Esophagus squamous epithelium (tissue), 5 donors: ENCODE measurements around the gene MCOLN1. TPM values are rescaled to one million over a fixed set of nuclear protein-coding genes. Genes with fewer than 3 reads are reported as not detected.

Source experiments
- DNase-seq: peaks from one replicate; lab custom pipeline; 2025; lab: John Stamatoyannopoulos, UW
- H3K27ac ChIP-seq, 4 donors: fragments of 200-600 bp; sonication (generic); one replicate each; pipeline ENCODE4 v1.5.1; 2016 to 2019; ENCODE audit warnings: mild to moderate bottlenecking in 1 of 4
- H3K27me3 ChIP-seq, 4 donors: fragments of 200-600 bp; sonication (generic); 1 replicate in 3 of 4; 2 replicates in 1 of 4; pipeline versions ENCODE4 v1.5.1 to v1.6.0; 2017 to 2021; ENCODE audit warnings: antibody characterized with exemption in 1 of 4
- H3K36me3 ChIP-seq, 3 donors: fragments of 200-600 bp; sonication (generic); one replicate each; pipeline ENCODE4 v1.5.1; 2016 to 2019
- H3K4me1 ChIP-seq, 3 donors: fragments of 200-600 bp; sonication (generic); one replicate each; pipeline ENCODE4 v1.5.1; 2017 to 2019
- H3K4me3 ChIP-seq, 4 donors: fragments of 200-600 bp; sonication (generic); 1 replicate in 3 of 4; 2 replicates in 1 of 4; pipeline ENCODE4 v1.5.1; 2016 to 2019; ENCODE audit warnings: mild to moderate bottlenecking in 2 of 4, moderate library complexity in 1 of 4
- H3K9me3 ChIP-seq, 3 donors: fragments of 200-600 bp; sonication (generic); one replicate each; pipeline ENCODE4 v1.5.1; 2016 to 2019
- POLR2A ChIP-seq, 4 donors: fragments of 450-650 bp; IDR thresholded peaks; one replicate each; pipeline ENCODE4 v1.6.1; 2017; ENCODE audit warnings: antibody characterized with exemption in 4 of 4, mild to moderate bottlenecking in 4 of 4, moderate library complexity in 3 of 4
- WGBS, 2 donors: methylation state at CpG; one replicate each; pipeline ENCODE4 v1.1.5; 2018; 5-methylcytosine and 5-hydroxymethylcytosine counted together
- intact Hi-C: fragments of 100-400 bp; cut with DNase I; formaldehyde crosslinking; loops from one replicate; pipeline ENCODE4 v1.15.0; 2022
- total RNA-seq, 4 donors: library from RNA; depleted of rRNA; stranded (reverse); fragments of >200 nt; gene quantifications; one replicate each; pipeline ENCODE4 v1.1.0, GENCODE V29; 2016
- TF ChIP-seq, protein P1 (sequence below), 6 experiments: fragments of 450-650 bp in 4 of 6; fragments of 200-600 bp in 2 of 6; sonication (generic) in 2 of 6; IDR thresholded peaks; one replicate each; pipeline ENCODE4 v1.5.1; 2016 to 2019; ENCODE audit warnings: antibody characterized with exemption in 6 of 6, mild to moderate bottlenecking in 4 of 6, moderate library complexity in 4 of 6
- donor health status: DM: yes; HTN: yes; CAD: no.

Gene MCOLN1
- total RNA-seq, 4 donors from 2014 or later, result 5.7 to 13.9 (median 7.8) TPM

DNA sequence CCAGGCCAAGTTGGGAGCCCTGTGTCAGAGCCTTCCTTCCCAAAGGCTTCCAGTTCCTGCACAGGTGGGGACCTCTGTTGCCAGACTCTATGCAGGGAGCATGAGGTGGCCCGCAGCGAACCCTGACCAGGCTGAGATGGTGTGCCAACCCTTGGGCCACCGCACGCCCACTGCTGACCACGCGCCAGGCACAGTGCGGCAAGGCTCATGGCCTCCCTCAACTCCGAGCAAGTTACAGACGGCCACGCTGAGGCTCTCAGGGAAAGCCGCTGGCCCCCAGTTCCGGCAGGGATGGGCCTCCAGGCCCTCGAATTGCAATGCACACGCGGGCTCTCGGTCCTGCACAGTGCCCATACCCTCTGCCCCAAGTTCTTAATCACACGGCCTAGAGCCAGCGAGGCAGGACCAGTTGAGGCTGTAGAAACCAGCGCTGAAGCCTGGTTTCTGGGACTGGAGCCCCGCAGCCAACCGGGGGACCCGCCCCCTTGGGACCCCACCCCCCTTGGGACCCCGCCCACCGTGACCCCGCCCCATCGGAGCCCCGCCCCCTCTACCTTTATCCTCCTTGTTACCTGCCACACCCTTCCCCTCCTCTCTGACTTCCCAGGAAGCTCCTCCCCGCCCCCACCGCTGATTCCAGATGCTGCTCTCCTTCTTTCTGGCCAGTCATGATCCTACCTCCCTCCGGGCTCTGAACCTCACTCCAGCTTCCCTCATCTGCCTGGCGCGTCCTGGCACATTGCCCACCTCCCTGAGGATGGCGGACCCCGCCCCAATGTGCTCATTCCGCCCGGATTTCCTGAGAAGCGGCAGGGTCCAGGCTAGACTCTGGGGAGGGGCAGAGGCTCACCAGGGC is 39.6 kb upstream of the MCOLN1 start:
- Histone ChIP-seq H3K9me3 (no peaks in the 10 kb centered on the region), H3K36me3 (peaks cover 0 to 5% (median 0%) of the 10 kb centered on the region in 3 donors), H3K27ac (no peak overlapping the region), H3K27me3 (no peaks in the 10 kb centered on the region), H3K4me3 (no peak overlapping the region), H3K4me1 (peaks cover 6 to 19% (median 7%) of the 10 kb centered on the region in 3 donors)
- TF ChIP-seq, protein P1, sequence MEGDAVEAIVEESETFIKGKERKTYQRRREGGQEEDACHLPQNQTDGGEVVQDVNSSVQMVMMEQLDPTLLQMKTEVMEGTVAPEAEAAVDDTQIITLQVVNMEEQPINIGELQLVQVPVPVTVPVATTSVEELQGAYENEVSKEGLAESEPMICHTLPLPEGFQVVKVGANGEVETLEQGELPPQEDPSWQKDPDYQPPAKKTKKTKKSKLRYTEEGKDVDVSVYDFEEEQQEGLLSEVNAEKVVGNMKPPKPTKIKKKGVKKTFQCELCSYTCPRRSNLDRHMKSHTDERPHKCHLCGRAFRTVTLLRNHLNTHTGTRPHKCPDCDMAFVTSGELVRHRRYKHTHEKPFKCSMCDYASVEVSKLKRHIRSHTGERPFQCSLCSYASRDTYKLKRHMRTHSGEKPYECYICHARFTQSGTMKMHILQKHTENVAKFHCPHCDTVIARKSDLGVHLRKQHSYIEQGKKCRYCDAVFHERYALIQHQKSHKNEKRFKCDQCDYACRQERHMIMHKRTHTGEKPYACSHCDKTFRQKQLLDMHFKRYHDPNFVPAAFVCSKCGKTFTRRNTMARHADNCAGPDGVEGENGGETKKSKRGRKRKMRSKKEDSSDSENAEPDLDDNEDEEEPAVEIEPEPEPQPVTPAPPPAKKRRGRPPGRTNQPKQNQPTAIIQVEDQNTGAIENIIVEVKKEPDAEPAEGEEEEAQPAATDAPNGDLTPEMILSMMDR (IDR thresholded peaks at IDR 0.05), result no peak
- no peak for TF ChIP-seq POLR2A (IDR thresholded peaks at IDR 0.05)
- intact Hi-C loops, result no loop called here
- 67% methylated on average over 3 of the region's 37 CpGs; no CpG with 5 or more reads in 1 of the 2 donors for WGBS, 2 donors
- DNase-seq, result no peak

DNA sequence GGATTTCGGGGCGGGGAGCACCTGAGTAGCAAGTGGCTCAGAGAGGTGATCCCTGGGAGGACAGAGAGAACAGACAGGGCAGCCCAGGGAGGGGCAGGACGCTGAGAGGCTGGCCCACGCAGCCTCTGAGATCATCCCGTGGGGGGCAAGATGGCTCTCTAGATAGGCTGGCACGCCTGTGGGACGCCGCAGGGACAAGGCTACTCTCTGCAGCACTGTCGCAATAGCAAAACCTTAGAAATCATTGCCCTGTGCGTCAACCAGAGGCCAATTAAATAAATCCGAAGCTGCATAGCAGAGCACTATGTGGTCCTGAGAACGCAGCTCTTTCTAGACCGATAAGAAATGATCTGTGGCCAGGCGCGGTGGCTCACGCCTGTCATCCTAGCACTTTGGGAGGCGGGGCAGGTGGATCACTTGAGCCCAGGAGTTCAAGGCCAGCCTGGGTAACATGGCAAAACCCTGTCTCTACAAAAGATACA is 38.7 kb upstream of the MCOLN1 start:
- no peaks in the 10 kb centered on the region for H3K9me3 ChIP-seq
- peaks cover 12 to 20% (median 12%) of the 10 kb centered on the region in 3 donors for H3K4me1 ChIP-seq
- no peak overlapping the region for H3K4me3 ChIP-seq
- intact Hi-C loops, result no loop called here
- no peaks in the 10 kb centered on the region for H3K27me3 ChIP-seq
- WGBS, 2 donors, result 80 to 84% methylated on average over 16 to 17 of the region's 17 CpGs
- TF ChIP-seq, protein P1 (IDR thresholded peaks at IDR 0.05), result no peak
- TF ChIP-seq POLR2A (IDR thresholded peaks at IDR 0.05), result no peak
- no peak overlapping the region for H3K27ac ChIP-seq
- no peak for DNase-seq
- H3K36me3 ChIP-seq, result peaks cover 0 to 5% (median 0%) of the 10 kb centered on the region in 3 donors

DNA sequence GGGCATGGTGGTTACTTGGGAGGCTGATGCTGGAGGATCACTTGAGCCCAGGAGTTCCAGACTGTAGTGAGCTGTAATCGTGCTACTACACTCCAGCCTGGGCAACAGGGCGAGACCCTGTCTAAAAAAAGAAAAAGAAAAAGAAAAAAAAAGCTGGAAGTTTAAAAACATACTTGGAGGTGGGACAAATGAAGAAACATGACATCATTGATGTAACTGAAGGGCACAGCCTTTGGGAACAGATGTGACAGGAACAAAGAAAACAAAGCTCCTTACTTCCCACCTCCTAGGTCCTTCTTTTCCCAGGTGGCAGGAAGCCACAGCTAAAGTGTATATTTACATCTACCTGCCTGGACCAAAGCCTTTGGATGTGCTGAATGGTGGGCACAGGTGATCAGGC is 35.5 kb upstream of the MCOLN1 start:
- Histone ChIP-seq H3K27ac (no peak overlapping the region), H3K27me3 (no peaks in the 10 kb centered on the region), H3K4me3 (no peak overlapping the region), H3K36me3 (peaks cover 0 to 5% (median 0%) of the 10 kb centered on the region in 3 donors), H3K4me1 (peaks cover 12 to 29% (median 18%) of the 10 kb centered on the region in 3 donors), H3K9me3 (no peaks in the 10 kb centered on the region)
- no peak for DNase-seq
- TF ChIP-seq, protein P1 (IDR thresholded peaks at IDR 0.05), result no peak
- TF ChIP-seq POLR2A (IDR thresholded peaks at IDR 0.05), result no peak
- 40 to 86% methylated on average over 2 of the region's 2 CpGs for WGBS, 2 donors
- intact Hi-C loops, result no loop called here

DNA sequence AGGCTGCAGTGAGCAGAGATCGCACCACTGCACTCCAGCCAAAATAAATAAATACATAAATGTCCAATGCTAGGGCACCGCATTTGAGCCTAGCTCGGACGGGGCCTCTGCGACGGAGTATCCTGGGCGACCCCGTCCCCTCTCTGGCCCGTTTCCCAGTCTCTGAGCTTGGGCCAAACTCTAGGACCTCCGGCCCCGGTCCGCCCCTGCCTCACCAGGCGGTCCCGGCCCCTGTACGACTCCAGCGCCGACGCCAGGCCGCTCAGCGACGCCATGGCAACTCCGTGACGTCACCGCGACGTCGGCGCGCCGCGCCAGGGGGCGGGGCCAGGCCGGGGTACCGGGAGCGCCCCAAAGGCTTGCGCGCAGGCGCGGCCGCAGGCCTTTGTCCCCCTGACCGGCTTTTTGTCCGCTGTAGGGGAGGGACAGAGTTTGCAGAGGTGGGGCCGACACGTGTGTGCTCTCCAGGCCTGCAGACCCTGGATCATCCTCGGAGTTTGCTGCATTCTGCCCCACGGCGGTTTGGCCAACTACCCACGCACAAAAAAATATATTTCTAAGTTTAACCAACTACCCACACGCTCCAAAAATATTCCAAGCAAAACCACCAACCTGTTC is 33.6 kb upstream of the MCOLN1 start, which contains the start of gene PEX11G:
TSS of gene PEX11G (minus strand) at position 300 of the 618 bp plus-strand sequence. CDS start at position 275, 25 bp downstream.
- intact Hi-C loops, result no loop called here
- DNase-seq, result peak; percentile 14
- 0% methylated on average over 8 to 17 of the region's 49 CpGs for WGBS, 2 donors
- peaks cover 6 to 24% (median 12%) of the 10 kb centered on the region in 3 donors for H3K4me1 ChIP-seq
- no peaks in the 10 kb centered on the region for H3K27me3 ChIP-seq
- H3K9me3 ChIP-seq, result no peaks in the 10 kb centered on the region
- TF ChIP-seq, protein P1 (IDR thresholded peaks at IDR 0.05), result peak in 3 of 6 experiments; percentile 7 to 28 (median 12)
- peak in 3 of 4 donors; percentile 56 to 83 (median 58) for TF ChIP-seq POLR2A (IDR thresholded peaks at IDR 0.05)
- peak within 1 kb of the TSS; percentile 57 to 89 (median 60) for H3K4me3 ChIP-seq
- H3K36me3 ChIP-seq, result peaks cover 0 to 5% (median 0%) of the 10 kb centered on the region in 3 donors
- peak within 1 kb of the TSS; percentile 81 to 92 (median 86) for H3K27ac ChIP-seq
